ENCODE results near the gene CACNA1C.

DNA sequence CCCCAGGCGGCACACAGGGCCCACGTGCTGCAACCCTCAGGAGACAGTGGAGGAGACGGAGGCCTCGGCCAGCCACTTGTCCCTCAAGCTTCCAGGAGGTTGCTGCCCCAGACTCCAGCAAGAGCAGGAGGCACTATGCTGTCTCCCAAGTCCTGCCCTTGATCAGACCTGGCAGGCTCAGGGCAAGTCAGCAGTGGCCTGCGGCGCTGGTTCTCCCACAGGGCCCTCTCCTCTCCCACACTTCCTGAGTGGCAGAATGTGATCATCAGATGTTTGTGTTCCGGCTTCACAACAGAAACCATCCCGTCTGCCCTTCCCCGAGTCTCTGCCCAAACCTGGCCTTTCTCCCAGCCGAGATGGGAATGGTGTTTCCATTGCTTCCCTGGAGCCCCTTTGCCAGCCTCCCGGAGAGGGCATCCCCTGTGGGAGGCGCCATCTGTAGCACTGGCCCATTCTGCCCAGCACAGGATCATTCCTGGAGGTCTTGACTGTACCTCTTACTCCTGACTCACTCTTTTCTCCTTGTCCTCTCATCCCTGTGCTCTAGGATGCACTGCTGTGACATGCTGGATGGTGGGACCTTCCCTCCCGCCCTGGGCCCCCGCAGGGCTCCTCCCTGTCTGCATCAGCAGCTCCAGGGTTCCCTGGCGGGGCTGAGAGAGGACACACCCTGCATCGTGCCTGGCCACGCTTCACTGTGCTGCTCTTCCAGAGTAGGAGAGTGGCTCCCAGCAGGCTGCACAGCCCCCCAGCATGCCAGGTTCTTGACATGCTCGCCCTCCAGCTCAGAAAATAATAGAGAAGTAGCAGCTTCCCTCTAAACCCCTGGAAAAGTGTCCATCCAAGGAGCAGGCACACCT is 627.3 kb downstream of the CACNA1C start:
- TF ChIP-seq, protein P1, sequence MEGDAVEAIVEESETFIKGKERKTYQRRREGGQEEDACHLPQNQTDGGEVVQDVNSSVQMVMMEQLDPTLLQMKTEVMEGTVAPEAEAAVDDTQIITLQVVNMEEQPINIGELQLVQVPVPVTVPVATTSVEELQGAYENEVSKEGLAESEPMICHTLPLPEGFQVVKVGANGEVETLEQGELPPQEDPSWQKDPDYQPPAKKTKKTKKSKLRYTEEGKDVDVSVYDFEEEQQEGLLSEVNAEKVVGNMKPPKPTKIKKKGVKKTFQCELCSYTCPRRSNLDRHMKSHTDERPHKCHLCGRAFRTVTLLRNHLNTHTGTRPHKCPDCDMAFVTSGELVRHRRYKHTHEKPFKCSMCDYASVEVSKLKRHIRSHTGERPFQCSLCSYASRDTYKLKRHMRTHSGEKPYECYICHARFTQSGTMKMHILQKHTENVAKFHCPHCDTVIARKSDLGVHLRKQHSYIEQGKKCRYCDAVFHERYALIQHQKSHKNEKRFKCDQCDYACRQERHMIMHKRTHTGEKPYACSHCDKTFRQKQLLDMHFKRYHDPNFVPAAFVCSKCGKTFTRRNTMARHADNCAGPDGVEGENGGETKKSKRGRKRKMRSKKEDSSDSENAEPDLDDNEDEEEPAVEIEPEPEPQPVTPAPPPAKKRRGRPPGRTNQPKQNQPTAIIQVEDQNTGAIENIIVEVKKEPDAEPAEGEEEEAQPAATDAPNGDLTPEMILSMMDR (conservative IDR thresholded peaks at IDR 0.05) = no peak
- TF ChIP-seq EZH2 (IDR thresholded peaks at IDR 0.05; ENCODE audit: low read depth) = no peak

Measured in PC-9 (cell line).